ENCODE measurements around the gene AKNA. TPM values are rescaled to one million over a fixed set of nuclear protein-coding genes. Genes with fewer than 3 reads are reported as not detected.
A peak's percentile ranks its signal among the peaks of the same experiment; 100 is the strongest.

Gene AKNA
- total RNA-seq, 1 donor: 27.9 TPM

- Histone ChIP-seq H3K27ac (ENCODE audit: low read depth, low read length) (no peak overlapping the region), H3K27me3 (ENCODE audit: insufficient read depth, low read length) (no peaks in the 10 kb centered on the region), H4K20me1 (ENCODE audit: insufficient read depth, low read length) (peaks cover 4% of the 10 kb centered on the region), H3K4me1 (ENCODE audit: insufficient read depth, low read length) (peaks cover 10% of the 10 kb centered on the region), H3K79me2 (ENCODE audit: insufficient read depth, low read length) (no peaks in the 10 kb centered on the region), H3K4me3 (ENCODE audit: insufficient read depth, low read length) (no peak overlapping the region), H3K36me3 (ENCODE audit: insufficient read depth, low read length) (peaks cover 6% of the 10 kb centered on the region), H3K9me3 (ENCODE audit: low read depth, low read length) (no peaks in the 10 kb centered on the region), H2AFZ (ENCODE audit: low read length) (no peak overlapping the region), H3K4me2 (ENCODE audit: insufficient read depth, low read length) (no peak overlapping the region)
- no peak for TF ChIP-seq CTCF (IDR thresholded peaks at IDR 0.05; ENCODE audit: extremely low read depth, low read depth, low read length)
- DNase-seq (ENCODE audit: insufficient read length, low spot score, missing footprints): no peak
Observed at GRCh38 chr9:114373960-114374730, 13.6 kb downstream of the AKNA start.

- Histone ChIP-seq H3K27me3 (ENCODE audit: insufficient read depth, low read length) (no peaks in the 10 kb centered on the region), H3K79me2 (ENCODE audit: insufficient read depth, low read length) (no peaks in the 10 kb centered on the region), H3K4me3 (ENCODE audit: insufficient read depth, low read length) (no peak overlapping the region), H3K4me1 (ENCODE audit: insufficient read depth, low read length) (peaks cover 10% of the 10 kb centered on the region), H3K36me3 (ENCODE audit: insufficient read depth, low read length) (peaks cover 9% of the 10 kb centered on the region), H3K9me3 (ENCODE audit: low read depth, low read length) (no peaks in the 10 kb centered on the region), H3K4me2 (ENCODE audit: insufficient read depth, low read length) (no peak overlapping the region), H4K20me1 (ENCODE audit: insufficient read depth, low read length) (peaks cover 4% of the 10 kb centered on the region), H3K27ac (ENCODE audit: low read depth, low read length) (no peak overlapping the region), H2AFZ (ENCODE audit: low read length) (no peak overlapping the region)
- no peak for TF ChIP-seq CTCF (IDR thresholded peaks at IDR 0.05; ENCODE audit: extremely low read depth, low read depth, low read length)
- no peak for DNase-seq (ENCODE audit: insufficient read length, low spot score, missing footprints)
Observed at GRCh38 chr9:114372921-114373448, 14.8 kb downstream of the AKNA start.

GRCh38 chr9:114371973-114372917 lies 15.5 kb downstream of the AKNA start:
- H4K20me1 ChIP-seq (ENCODE audit: insufficient read depth, low read length): peaks cover 4% of the 10 kb centered on the region
- no peak overlapping the region for H3K4me2 ChIP-seq (ENCODE audit: insufficient read depth, low read length)
- peaks cover 10% of the 10 kb centered on the region for H3K4me1 ChIP-seq (ENCODE audit: insufficient read depth, low read length)
- H3K9me3 ChIP-seq (ENCODE audit: low read depth, low read length): no peaks in the 10 kb centered on the region
- H3K36me3 ChIP-seq (ENCODE audit: insufficient read depth, low read length): peaks cover 15% of the 10 kb centered on the region
- peak; percentile 83 for DNase-seq (ENCODE audit: insufficient read length, low spot score, missing footprints)
- no peak for TF ChIP-seq CTCF (IDR thresholded peaks at IDR 0.05; ENCODE audit: extremely low read depth, low read depth, low read length)
- H3K27me3 ChIP-seq (ENCODE audit: insufficient read depth, low read length): no peaks in the 10 kb centered on the region
- H2AFZ ChIP-seq (ENCODE audit: low read length): no peak overlapping the region
- no peaks in the 10 kb centered on the region for H3K79me2 ChIP-seq (ENCODE audit: insufficient read depth, low read length)
- no peak overlapping the region for H3K27ac ChIP-seq (ENCODE audit: low read depth, low read length)
- no peak overlapping the region for H3K4me3 ChIP-seq (ENCODE audit: insufficient read depth, low read length)
